Measurements from ENCODE around the gene RAB11B. TPM values are rescaled to one million over a fixed set of nuclear protein-coding genes. Genes with fewer than 3 reads are reported as not detected.

The RAB11B gene
- total and polyA plus RNA-seq, 2 of the 13 experiments (the other 11 are each of a cell fraction or from before 2014, with no cell fraction given): 6.0 to 28.4 TPM

GRCh38 chr19:8387688-8388611 lies 2.2 kb upstream of the RAB11B start (continued):
- no peak for TF ChIP-seq TCF12 (IDR thresholded peaks at IDR 0.05)
- TF ChIP-seq TCF12 (CRISPR knock-in tag; IDR thresholded peaks at IDR 0.05): peak; percentile 75
- TF ChIP-seq ZNF335 (CRISPR knock-in tag; IDR thresholded peaks at IDR 0.05): 0 out of 2 replicates have a peak, but pooled peaks have one; percentile 44
- TF ChIP-seq U2AF1 (optimal IDR thresholded peaks at IDR 0.05; ENCODE audit: low read depth, low read length): no peak
- TF ChIP-seq ZFY (CRISPR knock-in tag; IDR thresholded peaks at IDR 0.05): no peak
- no peak for TF ChIP-seq ETS1 (CRISPR knock-in tag; IDR thresholded peaks at IDR 0.05)
- TF ChIP-seq E2F5 (CRISPR knock-in tag; conservative IDR thresholded peaks at IDR 0.05): no peak
- TF ChIP-seq TOPORS (CRISPR knock-in tag; IDR thresholded peaks at IDR 0.05): 0 out of 2 replicates have a peak, but pooled peaks have one; percentile 61
- TF ChIP-seq ARNT (IDR thresholded peaks at IDR 0.05): no peak
- TF ChIP-seq ZSCAN31 (CRISPR knock-in tag; IDR thresholded peaks at IDR 0.05; ENCODE audit: low read depth): no peak
- no peak for TF ChIP-seq ZNF3 (CRISPR knock-in tag; IDR thresholded peaks at IDR 0.05)
- no peak; the same call in 1 of the 2 replicates for TF ChIP-seq TGIF2 (CRISPR knock-in tag; IDR thresholded peaks at IDR 0.05)
- no peak for TF ChIP-seq ZNF720 (CRISPR knock-in tag; IDR thresholded peaks at IDR 0.05)
- TF ChIP-seq ZEB1 (IDR thresholded peaks at IDR 0.05; ENCODE audit: insufficient replicate concordance, low read depth): no peak
- no peak for TF ChIP-seq CENPT (CRISPR knock-in tag; IDR thresholded peaks at IDR 0.05; ENCODE audit: low read depth)
- TF ChIP-seq ZNF792 (CRISPR knock-in tag; IDR thresholded peaks at IDR 0.05): peak; percentile 44; the same call in 1 of the 2 replicates
- TF ChIP-seq FOXA3 (CRISPR knock-in tag; IDR thresholded peaks at IDR 0.05): peak; percentile 96
- peak; percentile 78; the same call in 1 of the 2 replicates for TF ChIP-seq FOXK1 (CRISPR knock-in tag; IDR thresholded peaks at IDR 0.05; ENCODE audit: borderline replicate concordance, low read depth)
- peak; percentile 71 for TF ChIP-seq ZNF18 (CRISPR knock-in tag; IDR thresholded peaks at IDR 0.05; ENCODE audit: insufficient replicate concordance)
- no peak for TF ChIP-seq ZNF510 (CRISPR knock-in tag; IDR thresholded peaks at IDR 0.05; ENCODE audit: low read depth)
- TF ChIP-seq KMT2A (CRISPR knock-in tag; IDR thresholded peaks at IDR 0.05): no peak
- no peak for TF ChIP-seq SOX6 (IDR thresholded peaks at IDR 0.05)
- TF ChIP-seq SOX6 (CRISPR knock-in tag; IDR thresholded peaks at IDR 0.05): peak; percentile 95
- TF ChIP-seq STAG1 (CRISPR knock-in tag; IDR thresholded peaks at IDR 0.05): peak; percentile 10; the same call in 1 of the 2 replicates
- TF ChIP-seq ZNF557 (CRISPR knock-in tag; IDR thresholded peaks at IDR 0.05): no peak
- TF ChIP-seq ZNF773 (CRISPR knock-in tag; IDR thresholded peaks at IDR 0.05; ENCODE audit: borderline replicate concordance): no peak
- no peak for TF ChIP-seq NCOA5 (CRISPR knock-in tag; IDR thresholded peaks at IDR 0.05)
- no peak for TF ChIP-seq RBM22 (optimal IDR thresholded peaks at IDR 0.05; ENCODE audit: low read length)
- peak; percentile 80; the same call in 1 of the 2 replicates for TF ChIP-seq ISL2 (CRISPR knock-in tag; IDR thresholded peaks at IDR 0.05)
- no peak for TF ChIP-seq ZNF253 (CRISPR knock-in tag; IDR thresholded peaks at IDR 0.05; ENCODE audit: borderline replicate concordance)
